Measurements from ENCODE around the gene PIK3C3. TPM values are rescaled to one million over a fixed set of nuclear protein-coding genes. Genes with fewer than 3 reads are reported as not detected.

Gene PIK3C3
- total and polyA plus RNA-seq, 7 donors = 22.7 to 54.8 (median 42.0) TPM

- intact Hi-C loops (cut with DNase I) = no loop called here
- Histone ChIP-seq H3K4me1 (no peaks in the 10 kb centered on the region), H3K27ac (no peak overlapping the region), H3K27me3 (no peaks in the 10 kb centered on the region), H3K4me3 (no peak overlapping the region), H3K9me3 (no peaks in the 10 kb centered on the region), H3K36me3 (peaks cover 0 to 18% (median 2%) of the 10 kb centered on the region in 4 donors)
- 90 to 92% methylated on average over 4 of the region's 4 CpGs for WGBS, 2 donors
- TF ChIP-seq POLR2AphosphoS5 (IDR thresholded peaks at IDR 0.05) (no peak), CTCF (IDR thresholded peaks at IDR 0.05) (no peak), EP300 (IDR thresholded peaks at IDR 0.05) (no peak), POLR2A (IDR thresholded peaks at IDR 0.05) (no peak)
- no peak for DNase-seq
These were observed 131.3 kb downstream of the PIK3C3 start for GRCh38 chr18:42086288-42086687.

- TF ChIP-seq CTCF (IDR thresholded peaks at IDR 0.05) = no peak
- TF ChIP-seq POLR2A (IDR thresholded peaks at IDR 0.05) = no peak
- no peak for TF ChIP-seq EP300 (IDR thresholded peaks at IDR 0.05)
- TF ChIP-seq POLR2AphosphoS5 (IDR thresholded peaks at IDR 0.05) = no peak
- intact Hi-C loops (cut with DNase I) = no loop called here
- Histone ChIP-seq H3K4me1 (no peaks in the 10 kb centered on the region), H3K4me3 (no peak overlapping the region), H3K9me3 (no peaks in the 10 kb centered on the region), H3K27me3 (no peaks in the 10 kb centered on the region), H3K36me3 (peaks cover 0 to 8% (median 2%) of the 10 kb centered on the region in 4 donors), H3K27ac (no peak overlapping the region)
- WGBS, 2 donors = 89 to 92% methylated on average over 7 of the region's 7 CpGs
- DNase-seq = no peak
These were observed 132.2 kb downstream of the PIK3C3 start for GRCh38 chr18:42087235-42087634.

- Histone ChIP-seq H3K36me3 (peaks cover 0 to 4% (median under 1%) of the 10 kb centered on the region in 4 donors), H3K27ac (no peak overlapping the region), H3K9me3 (no peaks in the 10 kb centered on the region), H3K4me3 (no peak overlapping the region), H3K4me1 (no peaks in the 10 kb centered on the region), H3K27me3 (no peaks in the 10 kb centered on the region)
- no peak for DNase-seq
- no peak for TF ChIP-seq CTCF (IDR thresholded peaks at IDR 0.05)
- no peak for TF ChIP-seq POLR2AphosphoS5 (IDR thresholded peaks at IDR 0.05)
- no peak for TF ChIP-seq EP300 (IDR thresholded peaks at IDR 0.05)
- no peak for TF ChIP-seq POLR2A (IDR thresholded peaks at IDR 0.05)
- WGBS, 2 donors = 97% methylated on average over 4 of the region's 4 CpGs
- intact Hi-C loops (cut with DNase I) = no loop called here
These were observed 132.8 kb downstream of the PIK3C3 start for GRCh38 chr18:42087876-42088275.

- intact Hi-C loops (cut with DNase I) = no loop called here
- Histone ChIP-seq H3K9me3 (no peaks in the 10 kb centered on the region), H3K36me3 (no peaks in the 10 kb centered on the region), H3K27me3 (no peaks in the 10 kb centered on the region), H3K4me1 (no peaks in the 10 kb centered on the region), H3K4me3 (no peak overlapping the region), H3K27ac (no peak overlapping the region)
- TF ChIP-seq POLR2AphosphoS5 (IDR thresholded peaks at IDR 0.05) (peak in 1 of 4 donors; percentile 7), EP300 (IDR thresholded peaks at IDR 0.05) (no peak), CTCF (IDR thresholded peaks at IDR 0.05) (no peak), POLR2A (IDR thresholded peaks at IDR 0.05) (no peak)
- WGBS, 2 donors = 88 to 92% methylated on average over 1 of the region's 1 CpG
- no peak for DNase-seq
These were observed 137.8 kb downstream of the PIK3C3 start for GRCh38 chr18:42092848-42093247.

- Histone ChIP-seq H3K9me3 (no peaks in the 10 kb centered on the region), H3K4me1 (no peaks in the 10 kb centered on the region), H3K4me3 (no peak overlapping the region), H3K27me3 (no peaks in the 10 kb centered on the region), H3K36me3 (no peaks in the 10 kb centered on the region), H3K27ac (no peak overlapping the region)
- TF ChIP-seq POLR2A (IDR thresholded peaks at IDR 0.05) (no peak), CTCF (IDR thresholded peaks at IDR 0.05) (no peak), POLR2AphosphoS5 (IDR thresholded peaks at IDR 0.05) (no peak), EP300 (IDR thresholded peaks at IDR 0.05) (no peak)
- no peak for DNase-seq
- intact Hi-C loops (cut with DNase I) = no loop called here
These were observed 139.8 kb downstream of the PIK3C3 start for GRCh38 chr18:42094875-42095274.

All from sigmoid colon (tissue), 7 donors.